ENCODE results near the gene ZFAND6. TPM values are rescaled to one million over a fixed set of nuclear protein-coding genes. Genes with fewer than 3 reads are reported as not detected.
"Not testable (repeated sequence)": the region's sequence is repeated elsewhere in the genome, so short reads cannot be mapped to it uniquely, and the experiment has no call there.

ZFAND6 gene
- total and polyA plus RNA-seq, 2 experiments from 2014 or later: 104 to 187 TPM

DNA sequence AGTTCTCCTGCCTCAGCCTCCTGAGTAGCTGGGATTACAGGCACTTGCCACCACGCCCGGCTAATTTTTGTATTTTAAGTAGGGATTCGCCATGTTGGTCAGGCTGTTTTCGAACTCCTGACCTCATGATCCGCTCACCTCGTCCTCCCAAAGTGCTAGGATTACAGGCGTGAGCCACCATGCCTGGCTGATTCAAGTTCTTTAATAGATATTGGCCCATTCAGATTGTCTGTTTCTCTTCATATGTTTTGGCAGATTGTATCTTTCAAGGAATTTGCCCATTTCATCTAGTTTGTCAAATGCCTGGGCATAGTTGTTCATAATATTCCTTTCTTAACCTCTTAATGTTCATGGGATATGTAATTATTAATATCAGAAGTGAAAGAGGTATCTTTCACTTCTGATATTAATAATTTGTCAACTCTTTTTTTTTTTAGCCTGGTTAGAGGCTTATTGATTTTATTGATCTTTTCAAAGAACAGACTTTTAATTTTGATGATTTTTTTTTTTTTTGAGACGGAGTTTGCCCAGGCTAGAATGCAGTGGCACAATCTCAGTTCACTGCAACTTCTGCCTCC is 40.2 kb upstream of the ZFAND6 start:
- Histone ChIP-seq H3K27me3 (no peaks in the 10 kb centered on the region), H3K27ac (no peak overlapping the region), H3K36me3 (replicated peaks; ENCODE audit: insufficient read depth, low read depth) (no peaks in the 10 kb centered on the region), H3K79me2 (no peaks in the 10 kb centered on the region), H3K4me3 (no peak overlapping the region), H3K4me1 (ENCODE audit: insufficient read depth) (no peaks in the 10 kb centered on the region), H2AFZ (no peak overlapping the region), H3K9me2 (replicated peaks; ENCODE audit: insufficient read depth) (no peaks in the 10 kb centered on the region), H3K9me3 (ENCODE audit: low read depth) (no peaks in the 10 kb centered on the region), H3K4me2 (no peak overlapping the region), H4K20me1 (ENCODE audit: insufficient read depth, poor library complexity, severe bottlenecking) (no peaks in the 10 kb centered on the region)
- WGBS (ENCODE audit: low lambda C conversion rate, missing lambda C conversion rate): 93% methylated on average over 8 of the region's 8 CpGs
- TF ChIP-seq, protein P1, sequence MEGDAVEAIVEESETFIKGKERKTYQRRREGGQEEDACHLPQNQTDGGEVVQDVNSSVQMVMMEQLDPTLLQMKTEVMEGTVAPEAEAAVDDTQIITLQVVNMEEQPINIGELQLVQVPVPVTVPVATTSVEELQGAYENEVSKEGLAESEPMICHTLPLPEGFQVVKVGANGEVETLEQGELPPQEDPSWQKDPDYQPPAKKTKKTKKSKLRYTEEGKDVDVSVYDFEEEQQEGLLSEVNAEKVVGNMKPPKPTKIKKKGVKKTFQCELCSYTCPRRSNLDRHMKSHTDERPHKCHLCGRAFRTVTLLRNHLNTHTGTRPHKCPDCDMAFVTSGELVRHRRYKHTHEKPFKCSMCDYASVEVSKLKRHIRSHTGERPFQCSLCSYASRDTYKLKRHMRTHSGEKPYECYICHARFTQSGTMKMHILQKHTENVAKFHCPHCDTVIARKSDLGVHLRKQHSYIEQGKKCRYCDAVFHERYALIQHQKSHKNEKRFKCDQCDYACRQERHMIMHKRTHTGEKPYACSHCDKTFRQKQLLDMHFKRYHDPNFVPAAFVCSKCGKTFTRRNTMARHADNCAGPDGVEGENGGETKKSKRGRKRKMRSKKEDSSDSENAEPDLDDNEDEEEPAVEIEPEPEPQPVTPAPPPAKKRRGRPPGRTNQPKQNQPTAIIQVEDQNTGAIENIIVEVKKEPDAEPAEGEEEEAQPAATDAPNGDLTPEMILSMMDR (IDR thresholded peaks at IDR 0.05; ENCODE audit: poor library complexity): no peak
- TF ChIP-seq EZH2 (IDR thresholded peaks at IDR 0.05; ENCODE audit: borderline replicate concordance) (no peak), EZH2phosphoT487 (IDR thresholded peaks at IDR 0.05; ENCODE audit: low read depth, severe bottlenecking, unreplicated experiment) (no peak)
- DNase-seq (ENCODE audit: low spot score): no peak

DNA sequence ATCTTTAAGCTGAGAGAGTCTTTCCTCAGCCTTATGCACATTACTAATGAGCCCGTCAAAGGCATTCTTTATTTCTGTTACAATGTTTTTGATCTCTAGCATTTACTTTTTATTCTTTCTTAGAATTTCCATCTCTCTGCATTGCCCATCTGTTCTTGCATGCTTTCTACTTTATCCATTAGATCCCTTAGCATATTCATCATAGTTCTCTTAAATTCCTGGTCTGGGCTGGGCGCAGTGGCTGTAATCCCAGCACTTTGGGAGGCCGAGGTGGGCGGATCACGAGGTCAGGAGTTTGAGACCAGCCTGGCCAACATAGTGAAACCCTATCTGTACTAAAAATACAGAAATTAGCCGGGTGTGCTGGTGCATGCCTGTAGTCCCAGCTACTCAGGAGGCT is 39.3 kb upstream of the ZFAND6 start:
- not testable (repeated sequence) for H3K9me2 ChIP-seq (replicated peaks; ENCODE audit: insufficient read depth); H3K4me2 ChIP-seq; DNase-seq (ENCODE audit: low spot score); H3K9me3 ChIP-seq (ENCODE audit: low read depth); H3K4me1 ChIP-seq (ENCODE audit: insufficient read depth); H4K20me1 ChIP-seq (ENCODE audit: insufficient read depth, poor library complexity, severe bottlenecking); H3K4me3 ChIP-seq; H3K36me3 ChIP-seq (replicated peaks; ENCODE audit: insufficient read depth, low read depth); H3K27ac ChIP-seq; H3K79me2 ChIP-seq; H2AFZ ChIP-seq; H3K27me3 ChIP-seq
- WGBS (ENCODE audit: low lambda C conversion rate, missing lambda C conversion rate): 92% methylated on average over 6 of the region's 6 CpGs

DNA sequence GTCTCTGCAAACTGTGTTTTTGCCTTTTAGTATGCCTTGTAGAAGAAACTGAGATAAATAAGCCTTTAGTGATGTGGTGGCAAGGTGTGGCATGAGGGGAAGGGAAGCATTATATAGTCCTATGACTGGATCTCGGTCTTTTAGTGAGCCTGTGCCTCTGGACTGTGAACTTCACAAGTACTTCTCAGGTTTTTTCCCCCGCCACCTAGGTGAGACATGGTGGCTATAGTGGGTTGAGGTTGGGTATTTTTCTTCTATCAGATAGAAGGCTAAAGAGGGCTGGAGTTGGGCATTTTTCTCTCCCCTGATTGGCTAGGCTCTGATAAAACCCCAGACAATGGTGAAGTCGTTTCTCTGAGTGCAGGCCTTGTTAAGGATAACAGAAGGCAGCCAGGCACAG is 38.7 kb upstream of the ZFAND6 start:
- H2AFZ ChIP-seq: no peak overlapping the region
- no peaks in the 10 kb centered on the region for H3K9me2 ChIP-seq (replicated peaks; ENCODE audit: insufficient read depth)
- H3K27me3 ChIP-seq: no peaks in the 10 kb centered on the region
- no peak overlapping the region for H3K27ac ChIP-seq
- no peaks in the 10 kb centered on the region for H4K20me1 ChIP-seq (ENCODE audit: insufficient read depth, poor library complexity, severe bottlenecking)
- H3K9me3 ChIP-seq (ENCODE audit: low read depth): no peaks in the 10 kb centered on the region
- no peak overlapping the region for H3K4me2 ChIP-seq
- no peaks in the 10 kb centered on the region for H3K36me3 ChIP-seq (replicated peaks; ENCODE audit: insufficient read depth, low read depth)
- no peaks in the 10 kb centered on the region for H3K79me2 ChIP-seq
- WGBS (ENCODE audit: low lambda C conversion rate, missing lambda C conversion rate): 85% methylated on average over 3 of the region's 3 CpGs
- no peak for DNase-seq (ENCODE audit: low spot score)
- no peaks in the 10 kb centered on the region for H3K4me1 ChIP-seq (ENCODE audit: insufficient read depth)
- no peak overlapping the region for H3K4me3 ChIP-seq
- TF ChIP-seq EZH2 (IDR thresholded peaks at IDR 0.05; ENCODE audit: borderline replicate concordance): no peak
- TF ChIP-seq EZH2phosphoT487 (IDR thresholded peaks at IDR 0.05; ENCODE audit: low read depth, severe bottlenecking, unreplicated experiment): no peak
- TF ChIP-seq, protein P1 (IDR thresholded peaks at IDR 0.05; ENCODE audit: poor library complexity): no peak

DNA sequence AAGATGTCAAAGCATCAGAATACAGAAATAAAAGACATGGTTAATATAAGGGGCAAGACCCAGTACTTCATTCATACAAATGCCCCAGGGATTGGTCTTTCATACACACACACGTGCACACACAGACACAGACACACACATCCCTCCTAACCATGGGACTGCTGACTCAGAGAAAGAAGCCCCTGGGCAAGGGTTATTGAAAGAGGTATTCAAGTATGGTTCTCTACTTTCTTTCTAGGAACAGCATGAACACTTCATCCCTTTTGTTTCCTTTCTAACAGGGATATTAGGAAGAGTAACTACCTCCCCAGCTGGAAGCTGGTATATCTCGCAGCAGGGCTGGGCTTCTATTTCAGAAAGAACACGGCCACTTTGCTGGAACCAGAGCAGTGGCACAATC is 33.2 kb upstream of the ZFAND6 start:
- Histone ChIP-seq H4K20me1 (ENCODE audit: insufficient read depth, poor library complexity, severe bottlenecking) (no peaks in the 10 kb centered on the region), H3K27ac (no peak overlapping the region), H3K9me2 (replicated peaks; ENCODE audit: insufficient read depth) (no peaks in the 10 kb centered on the region), H3K4me2 (no peak overlapping the region), H3K9me3 (ENCODE audit: low read depth) (no peaks in the 10 kb centered on the region), H3K4me1 (ENCODE audit: insufficient read depth) (no peaks in the 10 kb centered on the region), H3K4me3 (no peak overlapping the region), H2AFZ (no peak overlapping the region), H3K79me2 (no peaks in the 10 kb centered on the region), H3K36me3 (replicated peaks; ENCODE audit: insufficient read depth, low read depth) (no peaks in the 10 kb centered on the region), H3K27me3 (no peaks in the 10 kb centered on the region)
- TF ChIP-seq EZH2 (IDR thresholded peaks at IDR 0.05; ENCODE audit: borderline replicate concordance): no peak
- TF ChIP-seq, protein P1 (IDR thresholded peaks at IDR 0.05; ENCODE audit: poor library complexity): no peak
- TF ChIP-seq EZH2phosphoT487 (IDR thresholded peaks at IDR 0.05; ENCODE audit: low read depth, severe bottlenecking, unreplicated experiment): no peak
- 88% methylated on average over 3 of the region's 3 CpGs for WGBS (ENCODE audit: low lambda C conversion rate, missing lambda C conversion rate)
- no peak for DNase-seq (ENCODE audit: low spot score)
